ENCODE results near the gene PCCB.
"Not testable (repeated sequence)": the region's sequence is repeated elsewhere in the genome, so short reads cannot be mapped to it uniquely, and the experiment has no call there.

Gene PCCB

DNA sequence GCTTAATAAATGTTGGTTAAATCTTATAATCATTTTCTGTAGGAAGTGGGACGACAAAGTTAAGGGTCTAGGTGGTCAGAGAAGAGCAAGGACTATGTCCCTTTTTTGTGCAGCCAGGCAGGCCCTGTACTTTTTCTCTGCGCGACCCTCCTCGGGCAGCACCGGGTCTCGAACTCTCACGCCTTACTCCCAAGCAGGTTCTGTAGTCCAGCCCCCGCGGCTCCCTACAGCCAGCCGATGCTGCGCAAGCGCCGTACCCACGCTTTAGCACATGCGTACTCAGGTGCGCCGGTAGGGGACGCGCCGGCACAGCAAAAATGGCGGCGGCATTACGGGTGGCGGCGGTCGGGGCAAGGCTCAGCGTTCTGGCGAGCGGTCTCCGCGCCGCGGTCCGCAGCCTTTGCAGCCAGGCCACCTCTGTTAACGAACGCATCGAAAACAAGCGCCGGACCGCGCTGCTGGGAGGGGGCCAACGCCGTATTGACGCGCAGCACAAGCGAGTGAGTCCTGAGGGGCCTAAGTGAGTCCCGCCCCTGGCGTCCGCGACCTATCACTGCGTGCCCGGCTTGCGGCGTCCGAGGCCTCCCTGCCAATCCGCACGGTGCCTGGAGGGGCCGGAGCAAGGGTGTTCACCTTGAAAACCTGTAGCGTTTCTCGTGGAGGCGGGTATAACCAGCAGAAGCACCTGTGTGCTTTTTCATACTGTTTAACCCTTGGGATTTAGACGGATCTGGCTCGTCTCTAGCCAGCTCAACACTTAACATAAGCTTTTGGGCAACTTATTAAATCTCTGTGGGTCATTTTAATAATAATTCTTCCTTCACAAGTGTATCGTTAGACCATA is at the start of gene PCCB:
TSS of gene PCCB (plus strand) at position 282 of the 844 bp plus-strand sequence. CDS start at position 318, 36 bp downstream.
- in situ Hi-C loops (cut with HindIII; ENCODE audit: low sequenced_read_pairs) = no loop called here

DNA sequence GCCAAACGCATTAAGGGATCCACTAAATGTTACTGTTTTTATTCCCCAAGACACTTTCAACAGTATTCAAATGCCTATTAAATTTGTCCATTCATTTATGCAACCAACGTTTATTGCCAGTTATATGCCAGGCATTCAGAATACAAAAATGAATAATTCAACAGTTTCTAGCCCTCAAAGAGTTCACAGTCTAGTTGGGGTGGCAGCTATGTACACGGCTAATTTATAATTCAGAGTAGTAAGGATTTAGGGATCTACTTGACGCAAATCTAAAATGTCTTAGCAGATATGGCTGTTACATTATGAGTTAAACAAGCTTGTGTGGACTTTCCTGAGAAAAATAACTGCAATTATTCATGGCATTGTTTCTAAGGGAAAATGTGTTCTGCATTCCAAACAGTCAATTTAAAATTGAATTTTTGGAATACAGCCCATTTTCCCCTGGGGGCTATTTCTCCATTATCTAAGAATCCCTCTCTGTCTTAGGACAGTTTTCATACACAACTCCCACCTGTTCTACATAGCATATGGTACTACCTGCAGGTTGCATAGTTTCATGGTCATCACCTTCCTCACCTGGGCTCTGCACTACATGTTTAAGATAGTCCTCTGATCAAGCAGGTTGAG is 42.5 kb upstream of the PCCB start:
- in situ Hi-C loops (cut with HindIII; ENCODE audit: low sequenced_read_pairs) = no loop called here

DNA sequence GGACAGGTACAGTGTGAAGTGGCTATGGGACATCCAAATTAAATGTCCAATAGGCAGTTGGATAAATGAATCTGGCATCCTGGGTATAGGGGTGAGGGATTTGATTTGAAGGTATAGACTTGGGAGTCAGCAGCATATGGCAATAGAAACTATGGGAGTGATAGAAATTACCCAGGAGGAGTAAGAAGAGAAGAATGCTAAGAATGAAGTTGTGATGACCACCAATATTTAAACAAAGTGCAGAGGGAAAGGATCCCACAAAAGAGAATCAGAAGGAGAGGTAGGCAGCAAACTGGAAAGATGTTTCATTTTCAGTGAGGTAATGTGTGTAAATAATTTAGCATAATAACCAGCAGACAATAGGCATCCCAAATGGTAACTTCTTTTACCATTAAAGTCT is 40.2 kb upstream of the PCCB start:
- in situ Hi-C loops (cut with HindIII; ENCODE audit: low sequenced_read_pairs) = no loop called here

DNA sequence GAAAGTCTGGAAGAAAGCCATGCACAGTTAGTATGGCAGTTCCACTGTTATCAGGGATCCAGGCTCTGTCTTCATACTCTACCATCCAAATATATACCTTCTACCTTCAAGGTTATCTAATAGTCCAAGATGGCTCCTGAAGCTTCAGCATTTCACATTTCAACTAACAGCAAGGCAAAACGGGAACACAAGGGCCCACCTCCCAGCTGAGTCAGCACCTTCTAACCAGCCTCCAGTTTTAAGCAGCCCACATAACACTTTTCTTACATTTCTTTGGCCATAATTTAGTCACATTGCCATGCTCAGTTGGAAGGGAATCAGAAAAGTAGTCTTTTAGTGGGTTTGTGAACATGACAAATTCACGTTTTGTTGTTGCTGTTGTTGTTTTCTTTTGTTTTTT is 38.6 kb upstream of the PCCB start:
- in situ Hi-C loops (cut with HindIII; ENCODE audit: low sequenced_read_pairs) = no loop called here

DNA sequence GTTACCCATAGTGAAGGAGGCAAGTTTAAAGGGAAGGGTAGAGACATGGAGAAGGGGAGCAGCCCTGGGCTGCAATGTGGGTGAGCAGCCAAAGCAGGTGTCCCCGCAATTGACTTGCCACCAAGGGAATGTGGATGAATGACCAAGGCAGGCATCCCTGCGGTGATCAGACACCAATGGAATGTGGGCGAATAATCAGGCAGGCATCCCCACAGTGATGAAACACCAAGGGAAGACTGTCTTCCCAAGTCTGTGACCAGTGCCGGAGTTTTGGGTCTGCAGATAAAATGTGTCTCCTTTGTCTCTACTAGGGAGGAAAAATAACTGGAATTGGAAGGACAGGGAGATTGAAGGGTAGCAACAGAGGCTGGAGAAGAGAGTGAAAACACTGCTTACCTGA is 27.4 kb upstream of the PCCB start:
- in situ Hi-C loops (cut with HindIII; ENCODE audit: low sequenced_read_pairs) = not testable (repeated sequence)

DNA sequence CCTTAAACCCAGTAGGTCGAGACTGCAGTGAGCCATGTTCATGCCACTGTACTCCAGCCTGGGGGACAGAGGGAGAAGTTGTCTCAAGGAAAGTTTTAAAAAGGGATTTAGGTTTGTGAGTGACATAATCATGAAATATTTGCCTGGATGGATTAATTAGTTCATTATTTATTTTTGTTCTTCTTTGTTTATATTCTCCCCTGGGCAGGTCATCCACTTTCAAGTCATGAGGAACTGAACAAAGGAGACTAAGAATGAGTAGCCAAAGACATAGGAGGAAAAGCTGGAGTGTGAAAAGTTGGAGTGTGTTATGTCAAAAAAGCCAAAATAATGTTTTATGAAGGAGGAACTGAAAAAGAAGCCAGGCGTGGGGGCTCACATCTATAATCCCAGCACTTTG is 17.7 kb upstream of the PCCB start:
- in situ Hi-C loops (cut with HindIII; ENCODE audit: low sequenced_read_pairs) = no loop called here

DNA sequence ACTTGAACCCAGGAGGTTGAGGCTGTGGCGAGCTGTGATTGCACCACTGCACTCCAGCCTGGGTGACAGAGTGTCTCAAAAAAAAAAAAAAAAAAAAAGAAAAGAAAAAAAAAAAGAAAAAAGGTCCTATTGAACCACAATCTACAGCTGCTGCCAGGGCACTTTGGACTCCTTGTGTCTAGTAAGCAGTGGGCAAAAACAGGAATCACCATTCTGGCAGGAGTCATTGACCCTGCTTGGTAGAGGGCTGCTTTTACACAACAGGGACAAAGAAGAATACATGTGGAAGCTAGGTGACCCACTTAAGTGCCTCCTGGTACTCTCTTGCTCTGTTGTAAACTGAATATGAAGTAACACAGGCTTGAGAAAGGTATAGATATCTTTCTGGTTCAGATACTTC is 14.6 kb upstream of the PCCB start:
- in situ Hi-C loops (cut with HindIII; ENCODE audit: low sequenced_read_pairs) = no loop called here

DNA sequence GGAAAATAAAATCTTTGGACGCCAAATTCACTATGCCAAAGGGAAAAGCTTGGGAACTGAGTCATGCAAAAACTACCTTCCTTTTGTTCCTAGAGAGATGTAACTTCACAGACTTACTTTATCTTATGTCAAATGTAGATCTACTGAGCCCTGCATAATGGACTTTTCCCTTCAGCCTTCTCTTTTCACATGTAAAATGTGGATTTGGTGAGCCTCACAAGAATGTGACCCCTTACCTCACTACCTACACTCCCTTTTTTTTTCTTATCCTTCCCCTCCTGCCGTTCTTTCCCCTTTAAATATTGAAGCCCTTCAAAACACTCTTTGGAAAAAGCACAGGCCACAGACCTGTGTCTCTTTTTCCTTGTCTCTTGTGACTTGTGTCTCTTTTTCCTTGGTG is 14.0 kb upstream of the PCCB start:
- in situ Hi-C loops (cut with HindIII; ENCODE audit: low sequenced_read_pairs) = no loop called here

DNA sequence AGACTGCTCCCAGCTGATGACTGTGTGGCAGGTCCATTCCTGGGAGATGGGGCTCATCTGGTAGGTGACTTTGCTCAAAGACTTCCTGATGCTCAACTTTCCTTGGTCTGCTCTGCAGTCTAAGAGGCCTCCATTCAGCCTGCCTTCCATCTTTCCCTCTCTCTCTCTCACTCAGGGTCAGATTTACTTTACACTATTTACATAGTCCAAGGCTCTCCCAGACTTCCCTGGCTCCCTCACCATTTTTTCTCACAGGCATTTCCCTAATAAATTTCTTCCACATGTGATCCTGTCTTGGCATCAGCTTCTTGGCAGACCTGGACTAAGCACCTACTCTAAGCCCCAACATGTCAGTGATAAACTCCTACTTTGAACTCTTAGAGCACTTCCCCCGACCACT is 13.0 kb upstream of the PCCB start:
- in situ Hi-C loops (cut with HindIII; ENCODE audit: low sequenced_read_pairs) = no loop called here

DNA sequence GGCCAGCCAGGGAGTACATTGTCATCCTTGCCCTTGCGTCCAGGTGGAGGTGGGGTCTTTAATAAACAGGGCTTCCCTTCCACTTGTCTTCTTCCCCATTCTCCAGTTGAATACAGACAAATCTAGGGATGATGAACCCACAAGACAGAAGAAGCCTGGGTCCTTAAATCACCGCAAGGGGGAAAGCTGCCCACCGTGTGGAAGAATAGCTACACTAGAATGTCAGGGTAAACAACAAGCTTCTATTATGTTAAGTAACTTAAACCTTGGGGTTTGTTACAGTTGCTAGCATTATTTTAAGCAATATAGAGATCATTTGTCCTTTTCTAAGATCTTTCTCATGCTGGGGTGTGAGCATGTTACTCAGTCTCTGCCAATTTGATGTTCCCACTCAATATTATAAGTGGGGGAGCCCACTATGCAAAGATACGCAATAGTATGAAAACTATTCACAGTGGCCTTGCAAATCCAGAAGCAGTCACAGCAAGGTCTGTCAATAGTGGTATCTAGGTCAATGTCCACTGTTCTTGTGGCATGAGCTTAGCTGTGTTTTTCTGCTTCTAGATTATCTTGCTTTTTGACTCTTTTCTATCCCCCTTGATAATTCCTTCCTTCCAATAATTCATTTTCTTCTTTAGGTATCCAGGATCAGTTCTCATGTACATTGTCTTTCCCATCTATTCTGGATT is 12.0 kb upstream of the PCCB start:
- in situ Hi-C loops (cut with HindIII; ENCODE audit: low sequenced_read_pairs) = no loop called here

DNA sequence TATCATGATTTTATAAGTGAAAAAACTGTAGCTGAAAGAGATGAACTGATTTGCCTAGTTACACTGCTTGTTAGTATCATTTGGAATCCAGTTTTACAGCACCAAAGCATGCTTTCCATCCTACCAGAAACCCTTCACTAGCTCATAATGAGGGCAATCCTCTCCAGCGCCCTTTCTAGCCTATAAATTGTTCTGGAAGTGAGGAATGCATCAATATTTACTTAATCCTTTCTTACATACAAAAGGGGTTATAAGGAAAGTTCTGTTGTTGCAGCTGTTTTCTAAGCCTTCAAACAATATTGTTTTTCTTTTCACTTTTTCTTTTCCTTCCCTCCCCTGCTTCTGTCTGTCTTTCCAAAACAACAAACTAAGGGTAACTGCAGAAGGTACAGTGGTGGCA is 11.0 kb upstream of the PCCB start:
- in situ Hi-C loops (cut with HindIII; ENCODE audit: low sequenced_read_pairs) = no loop called here

DNA sequence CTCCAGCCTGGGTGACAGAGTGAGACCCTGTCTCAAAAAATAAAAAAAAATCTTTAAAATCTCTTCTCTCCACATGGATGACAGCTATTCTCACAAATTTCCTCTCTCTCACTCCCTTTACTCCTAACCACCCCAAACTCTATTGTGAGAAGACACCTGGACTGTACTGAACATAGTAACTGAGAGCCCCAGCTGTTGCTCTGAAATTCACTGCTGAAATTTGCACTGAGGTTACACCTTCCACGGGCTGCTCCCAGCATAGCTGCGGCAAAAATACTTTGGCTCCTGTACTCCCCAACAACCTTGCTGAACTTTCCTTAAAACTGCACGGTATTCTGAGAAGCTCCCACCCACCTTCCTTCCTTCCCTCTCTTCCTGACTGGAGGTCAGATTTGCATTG is 4.4 kb upstream of the PCCB start:
- in situ Hi-C loops (cut with HindIII; ENCODE audit: low sequenced_read_pairs) = no loop called here

DNA sequence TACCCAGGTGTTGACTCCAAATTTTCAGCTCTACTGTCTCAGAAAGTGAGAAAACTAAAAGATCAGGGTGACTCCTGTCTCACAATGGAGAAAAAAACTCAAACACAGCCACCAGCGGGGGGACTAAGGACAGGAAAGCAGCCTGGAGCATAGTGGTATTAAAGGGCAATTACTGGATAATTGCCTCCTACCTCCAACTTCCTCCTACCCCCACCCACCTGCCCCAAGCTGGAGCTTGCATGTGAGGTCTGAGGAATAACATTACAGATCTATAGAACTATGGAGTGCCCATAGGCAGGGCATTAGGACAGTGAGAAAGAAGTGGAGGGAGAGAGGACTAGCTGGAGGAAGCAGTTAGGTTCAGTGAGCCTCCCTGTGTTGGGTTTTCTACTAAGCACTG is 2.7 kb upstream of the PCCB start:
- in situ Hi-C loops (cut with HindIII; ENCODE audit: low sequenced_read_pairs) = no loop called here

DNA sequence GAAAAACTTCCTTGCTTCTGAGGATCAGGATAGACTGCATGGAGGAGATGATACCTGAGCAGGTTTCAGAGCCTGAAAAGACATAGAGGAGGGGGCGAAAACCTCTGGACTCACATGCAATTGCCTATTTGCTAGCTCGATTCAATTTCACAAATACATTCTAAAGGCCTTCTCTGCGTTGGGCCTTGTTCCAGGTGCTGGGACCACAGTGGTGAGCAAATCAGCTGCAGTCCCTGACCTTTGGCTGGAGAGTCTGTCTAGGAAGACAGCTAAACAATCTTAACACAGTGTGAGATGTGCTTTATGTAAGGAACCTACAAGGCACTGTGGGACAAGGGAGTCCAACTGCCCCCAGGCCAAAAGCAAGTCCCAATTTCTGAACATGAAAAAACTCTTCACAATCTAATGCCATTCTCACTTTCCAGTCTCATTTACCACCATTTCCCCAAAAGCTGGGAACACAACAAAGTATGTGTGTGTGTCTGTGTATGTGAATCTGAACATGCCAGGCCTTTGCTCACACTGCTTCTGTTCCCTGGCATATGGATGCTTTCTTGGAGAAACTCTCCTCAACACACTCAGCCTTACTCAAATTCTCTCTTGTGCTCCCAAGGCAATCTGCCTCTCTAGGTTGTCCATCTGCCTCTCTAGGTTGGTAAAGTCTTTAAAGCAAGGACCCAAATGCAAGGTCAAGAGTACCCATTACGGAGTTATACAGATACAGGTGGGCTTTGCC is 2.1 kb upstream of the PCCB start:
- in situ Hi-C loops (cut with HindIII; ENCODE audit: low sequenced_read_pairs) = no loop called here

DNA sequence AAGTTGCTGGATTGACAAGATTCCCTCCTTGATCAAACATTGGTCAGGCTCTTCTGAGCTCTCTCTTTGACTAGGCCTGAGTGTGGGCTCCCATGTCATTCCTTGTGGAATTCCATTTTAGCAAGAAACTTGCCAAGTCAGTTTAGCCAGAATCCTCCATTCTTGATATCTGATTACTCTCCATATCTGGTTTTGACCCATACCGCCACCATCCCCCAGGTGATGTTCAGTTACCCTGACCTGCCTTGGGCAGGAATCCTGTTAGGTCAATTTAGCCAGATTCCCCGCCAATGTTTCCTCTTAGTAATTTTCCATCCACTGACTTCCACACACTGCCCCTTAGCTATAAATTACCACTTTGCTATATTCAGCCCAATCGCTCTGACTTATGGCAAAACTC is 1.0 kb upstream of the PCCB start:
- in situ Hi-C loops (cut with HindIII; ENCODE audit: low sequenced_read_pairs) = no loop called here

DNA sequence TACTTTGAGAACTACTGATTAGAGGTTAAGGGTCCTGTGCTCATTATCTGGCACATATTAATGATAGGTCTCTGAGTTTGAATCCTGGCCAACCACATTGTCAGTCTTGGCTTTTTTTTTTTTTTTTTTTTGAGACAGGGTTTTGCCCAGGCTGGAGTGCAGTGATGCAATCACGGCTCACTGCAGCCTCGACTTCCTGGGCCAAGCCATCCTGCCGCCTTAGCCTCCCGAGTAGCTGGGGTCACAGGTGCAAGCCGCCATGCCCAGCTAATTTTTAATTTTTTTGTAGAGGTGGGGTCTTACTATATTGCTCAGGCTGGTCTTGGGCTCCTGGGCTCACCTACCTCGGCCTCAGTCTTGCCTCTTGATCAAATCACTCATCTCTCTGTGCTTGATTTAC is 547 bp upstream of the PCCB start:
- in situ Hi-C loops (cut with HindIII; ENCODE audit: low sequenced_read_pairs) = no loop called here

DNA sequence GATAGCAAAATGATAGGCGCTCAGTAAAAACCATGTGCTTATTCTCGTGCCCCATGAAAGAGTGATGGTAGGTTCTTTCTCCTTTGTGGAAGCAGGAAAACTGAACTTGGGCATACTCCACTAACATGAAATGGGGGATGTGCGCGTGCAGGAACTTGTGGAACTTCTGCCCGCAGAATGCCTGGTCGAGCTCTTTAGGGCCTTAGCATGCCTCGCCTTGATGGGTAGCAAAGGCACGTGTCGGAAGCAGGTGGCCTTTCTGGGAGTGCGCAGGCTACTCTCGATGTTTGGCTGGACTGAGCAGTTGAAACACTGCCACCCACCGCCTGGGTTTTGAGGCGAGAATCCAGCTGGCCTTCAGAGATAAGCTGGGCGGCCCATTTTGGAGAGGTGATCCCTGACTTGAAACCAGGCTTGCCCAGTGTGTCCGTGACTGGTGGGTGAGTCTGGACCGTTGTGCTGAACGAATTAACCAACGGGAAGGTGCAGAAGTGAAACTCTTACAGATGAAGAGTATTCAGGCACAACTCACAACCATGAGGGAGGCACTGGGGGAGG is 842 bp downstream of the PCCB start:
- in situ Hi-C loops (cut with HindIII; ENCODE audit: low sequenced_read_pairs) = no loop called here

DNA sequence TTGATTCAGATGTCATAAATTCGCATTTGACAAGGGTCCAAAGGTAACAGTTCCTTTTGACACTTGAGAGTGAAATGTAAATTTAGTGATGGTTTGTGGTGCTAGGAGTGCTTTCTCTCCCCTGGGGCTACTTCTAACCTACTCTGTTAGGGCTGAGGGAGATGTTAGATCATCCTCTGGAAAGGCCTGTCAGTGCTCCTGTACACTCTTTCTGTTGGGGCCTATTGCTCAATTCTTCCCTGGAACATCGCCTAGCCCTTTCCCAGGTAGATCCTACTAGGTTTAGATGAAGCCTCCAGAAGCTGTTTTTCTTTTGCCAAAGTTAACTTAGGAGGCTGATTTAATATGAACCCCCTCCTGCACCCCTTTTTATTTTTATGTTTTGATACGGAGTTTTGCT is 1.4 kb downstream of the PCCB start:
- in situ Hi-C loops (cut with HindIII; ENCODE audit: low sequenced_read_pairs) = no loop called here

DNA sequence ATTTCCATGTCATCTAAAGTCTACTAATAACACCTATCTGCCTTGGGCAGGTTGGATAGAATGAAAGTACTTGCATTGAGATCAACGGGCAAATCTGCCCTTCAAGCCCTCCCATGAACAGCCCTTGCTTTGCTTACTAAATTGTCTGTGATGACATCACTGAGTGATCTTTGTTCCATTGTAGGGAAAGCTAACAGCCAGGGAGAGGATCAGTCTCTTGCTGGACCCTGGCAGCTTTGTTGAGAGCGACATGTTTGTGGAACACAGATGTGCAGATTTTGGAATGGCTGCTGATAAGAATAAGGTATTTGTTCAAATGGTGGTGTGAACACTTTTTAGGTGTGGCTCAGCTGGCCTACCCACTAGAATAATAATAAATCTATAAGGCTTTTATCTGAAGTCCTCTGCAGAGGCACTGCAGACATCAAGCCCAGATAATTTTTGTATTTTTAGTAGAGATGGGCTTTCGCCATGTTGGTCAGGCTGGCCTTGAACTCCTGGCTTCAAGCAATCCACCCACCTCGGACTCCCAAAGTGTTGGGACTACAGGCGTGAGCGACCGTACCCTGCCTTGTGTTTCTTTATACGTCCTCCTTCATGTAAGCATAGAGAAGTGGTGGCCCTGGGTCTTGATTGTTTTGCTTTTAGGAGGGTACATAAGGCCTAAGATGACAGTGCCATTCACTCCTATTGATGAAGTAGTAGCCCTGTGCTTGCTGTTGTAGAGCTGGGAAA is 5.7 kb downstream of the PCCB start:
- in situ Hi-C loops (cut with HindIII; ENCODE audit: low sequenced_read_pairs) = no loop called here

DNA sequence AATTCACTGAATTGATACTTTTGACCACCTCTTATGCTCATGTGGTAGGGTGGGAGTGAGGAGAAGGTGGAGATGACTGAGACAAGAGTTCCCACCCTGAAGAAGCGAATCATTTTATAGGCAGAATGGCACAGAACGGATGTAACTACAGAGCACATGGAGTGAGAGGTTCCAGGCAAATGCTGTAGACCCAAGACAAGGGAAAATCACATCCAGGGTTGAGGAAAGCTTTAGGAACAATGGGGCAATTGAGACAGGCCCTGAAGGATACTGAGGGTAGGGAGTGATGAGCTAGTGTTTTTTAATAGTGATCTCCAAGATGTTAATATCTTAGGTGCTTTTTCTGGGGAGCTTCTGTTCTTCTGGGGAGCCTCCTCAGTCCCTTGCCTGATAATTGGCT is 8.1 kb downstream of the PCCB start:
- in situ Hi-C loops (cut with HindIII; ENCODE audit: low sequenced_read_pairs) = no loop called here
